HepG2 (cell line): Measurements from ENCODE around the gene SGPL1. TPM values are rescaled to one million over a fixed set of nuclear protein-coding genes. Genes with fewer than 3 reads are reported as not detected.
A peak's percentile ranks its signal among the peaks of the same experiment; 100 is the strongest.

ENCODE experiments used
- ELK4 ChIP-seq: sonication (generic); formaldehyde crosslinking; IDR thresholded peaks from 2 replicates; pipeline ENCODE4 v1.9.0; 2021; ENCODE audit warnings: missing genetic modification reagents, borderline replicate concordance
- ESRRA ChIP-seq: sonication (generic); formaldehyde crosslinking; IDR thresholded peaks from 2 replicates; pipeline ENCODE4 v1.5.1; 2020; ENCODE audit warnings: mild to moderate bottlenecking, low read depth, missing genetic modification reagents
- JDP2 ChIP-seq: sonication (generic); formaldehyde crosslinking; IDR thresholded peaks from 2 replicates; pipeline ENCODE4 v1.8.1; 2022; ENCODE audit warnings: missing genetic modification reagents, borderline replicate concordance
- KMT2A ChIP-seq: sonication (generic); formaldehyde crosslinking; IDR thresholded peaks from 2 replicates; pipeline ENCODE4 v1.4.0; 2020; ENCODE audit warnings: missing genetic modification reagents
- NAIF1 ChIP-seq: sonication (generic); formaldehyde crosslinking; IDR thresholded peaks from 2 replicates; pipeline ENCODE4 v1.5.0; 2020; ENCODE audit warnings: mild to moderate bottlenecking, missing genetic modification reagents, borderline replicate concordance
- NR2C2 ChIP-seq: sonication (generic); formaldehyde crosslinking; IDR thresholded peaks from 2 replicates; pipeline ENCODE4 v1.4.0; 2020; ENCODE audit warnings: missing genetic modification reagents, mild to moderate bottlenecking, moderate library complexity, borderline replicate concordance
- NR2F2 ChIP-seq: IDR thresholded peaks from 2 replicates; pipeline ENCODE4 v1.6.1; 2012; ENCODE audit warnings: low read depth, inconsistent platforms, borderline replicate concordance
- SIN3A ChIP-seq: IDR thresholded peaks from 2 replicates; pipeline ENCODE4 v1.6.1; 2011; ENCODE audit warnings: low read depth, mild to moderate bottlenecking, control low read depth, low read length, borderline replicate concordance
- SMC3 ChIP-seq: IDR thresholded peaks from 2 replicates; pipeline ENCODE4 v1.6.1; 2011; ENCODE audit warnings: low read length, improper control_type of control experiment
- SRF ChIP-seq: IDR thresholded peaks from 2 replicates; pipeline ENCODE4 v1.6.1; 2011; ENCODE audit warnings: mild to moderate bottlenecking, low read depth, low read length, moderate library complexity
- TSC22D2 ChIP-seq: sonication (generic); formaldehyde crosslinking; IDR thresholded peaks from 2 replicates; pipeline ENCODE4 v1.5.1; 2020; ENCODE audit warnings: missing genetic modification reagents, mild to moderate bottlenecking, borderline replicate concordance
- ZBTB33 ChIP-seq: sonication (generic); formaldehyde crosslinking; IDR thresholded peaks from 2 replicates; pipeline ENCODE4 v1.4.0; 2020; ENCODE audit warnings: missing genetic modification reagents
- ZFP62 ChIP-seq: sonication (generic); formaldehyde crosslinking; IDR thresholded peaks from 2 replicates; pipeline ENCODE4 v1.4.0; 2020; ENCODE audit warnings: missing genetic modification reagents
- ZNF17 ChIP-seq: sonication (generic); formaldehyde crosslinking; IDR thresholded peaks from 2 replicates; pipeline ENCODE4 v1.5.0; 2020; ENCODE audit warnings: mild to moderate bottlenecking, missing genetic modification reagents
- ZNF180 ChIP-seq: sonication (generic); formaldehyde crosslinking; IDR thresholded peaks from 2 replicates; pipeline ENCODE4 v1.4.0; 2020; ENCODE audit warnings: low read depth, missing genetic modification reagents, borderline replicate concordance
- ZNF513 ChIP-seq: sonication (generic); formaldehyde crosslinking; conservative IDR thresholded peaks from 2 replicates; pipeline ENCODE4 v1.5.0; 2020; ENCODE audit warnings: missing genetic modification reagents
- ZNF607 ChIP-seq: sonication (generic); formaldehyde crosslinking; IDR thresholded peaks from 2 replicates; pipeline ENCODE4 v1.5.1; 2020; ENCODE audit warnings: missing genetic modification reagents, mild to moderate bottlenecking, borderline replicate concordance
- ZNF839 ChIP-seq: sonication (generic); formaldehyde crosslinking; IDR thresholded peaks from 2 replicates; pipeline ENCODE4 v1.4.0; 2020; ENCODE audit warnings: missing genetic modification reagents, mild to moderate bottlenecking, borderline replicate concordance
- ZNF879 ChIP-seq: sonication (generic); formaldehyde crosslinking; IDR thresholded peaks from 2 replicates; pipeline ENCODE4 v1.8.1; 2023; ENCODE audit warnings: missing genetic modification reagents
- polyA plus RNA-seq, 8 experiments: library from polyadenylated mRNA; depleted of rRNA in 3 of 8; stranded (reverse) in 7 of 8; unstranded in 1 of 8; fragments of >200 nt; fragmentation: Illumina TruSeq in 4 of 8; extraction: Trizol in 4 of 8; gene quantifications; 2 replicates each; pipeline versions ENCODE4 v1.2.1 to v1.2.3, GENCODE V29; 2011 to 2016; ENCODE audit warnings: low read depth in 4 of 8, missing spikeins in 1 of 8, mixed read lengths in 1 of 8; ENCODE audit not compliant: insufficient read depth in 1 of 8
- total RNA-seq, 5 experiments: library from RNA; depleted of rRNA; stranded (reverse); fragments of >200 nt; fragmentation: Illumina TruSeq; extraction: Trizol; gene quantifications; 2 replicates each; pipeline ENCODE4 v1.2.3, GENCODE V29; 2016; ENCODE audit warnings: low read depth in 1 of 5
- TF ChIP-seq, protein P1 (sequence below): sonication (generic); formaldehyde crosslinking; IDR thresholded peaks from 2 replicates; pipeline ENCODE4 v1.9.0; 2021; ENCODE audit warnings: missing genetic modification reagents, borderline replicate concordance
- TF ChIP-seq, protein P2 (sequence below): IDR thresholded peaks from 2 replicates; pipeline ENCODE4 v1.6.1; 2018; ENCODE audit warnings: missing genetic modification reagents, mild to moderate bottlenecking, missing compliant biosample characterization

SGPL1 gene
- total and polyA plus RNA-seq, 2 of the 13 experiments (the other 11 are each of a cell fraction or from before 2014, with no cell fraction given) = 17.6 to 25.0 TPM

DNA sequence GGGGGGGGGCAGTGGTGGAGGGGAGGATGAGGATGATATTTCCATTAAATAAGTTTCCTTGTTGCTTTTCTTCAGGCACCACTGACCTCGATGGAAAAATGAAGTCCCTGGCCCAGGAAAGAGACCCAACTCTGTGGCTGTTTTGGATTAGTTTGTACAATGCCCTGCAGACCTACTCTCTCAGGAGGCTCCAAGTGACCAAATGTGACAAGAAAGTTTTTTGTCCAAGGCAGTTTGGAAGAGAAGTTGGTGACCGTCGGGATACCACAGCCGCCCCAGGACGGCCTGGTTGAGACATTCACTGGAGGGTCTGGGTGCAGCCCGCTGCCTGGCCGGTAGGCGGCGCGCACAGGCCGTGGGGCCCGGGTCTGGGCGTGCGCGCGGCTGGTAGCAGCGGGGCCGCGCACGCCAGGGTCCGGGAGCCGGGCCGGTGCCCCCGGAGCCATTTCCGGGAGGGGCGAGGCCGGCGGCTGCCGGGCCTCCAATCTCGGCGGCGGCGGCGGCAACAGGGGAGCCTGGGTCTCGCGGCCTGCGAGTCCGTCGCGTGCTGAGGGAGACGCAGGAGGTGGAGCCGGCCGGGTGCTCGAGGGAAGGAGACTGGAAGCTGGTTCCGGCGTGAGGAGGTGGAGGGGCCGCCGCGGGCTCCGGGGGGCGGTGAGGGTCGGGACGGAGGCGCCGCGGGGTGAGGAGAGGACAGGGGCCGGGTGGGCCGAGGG is at the start of gene SGPL1 (continued):
- TF ChIP-seq NR2F2 (no peak), SMC3 (peak; percentile 34; the same call in 1 of the 2 replicates), ZNF879 (CRISPR knock-in tag) (no peak), ZNF17 (CRISPR knock-in tag) (no peak), JDP2 (CRISPR knock-in tag) (no peak), ZNF839 (no peak), SIN3A (0 out of 2 replicates have a peak, but pooled peaks have one; percentile 22), ZBTB33 (CRISPR knock-in tag) (0 out of 2 replicates have a peak, but pooled peaks have one; percentile 34), TSC22D2 (no peak), ZNF513 (CRISPR knock-in tag) (no peak), NAIF1 (CRISPR knock-in tag) (no peak), ELK4 (CRISPR knock-in tag) (no peak), ZFP62 (CRISPR knock-in tag) (no peak), ZNF180 (CRISPR knock-in tag) (no peak), ESRRA (CRISPR knock-in tag) (no peak), ZNF607 (CRISPR knock-in tag) (no peak), KMT2A (CRISPR knock-in tag) (no peak), NR2C2 (CRISPR knock-in tag) (peak; percentile 22; the same call in 1 of the 2 replicates), SRF (no peak)
- TF ChIP-seq, protein P1, sequence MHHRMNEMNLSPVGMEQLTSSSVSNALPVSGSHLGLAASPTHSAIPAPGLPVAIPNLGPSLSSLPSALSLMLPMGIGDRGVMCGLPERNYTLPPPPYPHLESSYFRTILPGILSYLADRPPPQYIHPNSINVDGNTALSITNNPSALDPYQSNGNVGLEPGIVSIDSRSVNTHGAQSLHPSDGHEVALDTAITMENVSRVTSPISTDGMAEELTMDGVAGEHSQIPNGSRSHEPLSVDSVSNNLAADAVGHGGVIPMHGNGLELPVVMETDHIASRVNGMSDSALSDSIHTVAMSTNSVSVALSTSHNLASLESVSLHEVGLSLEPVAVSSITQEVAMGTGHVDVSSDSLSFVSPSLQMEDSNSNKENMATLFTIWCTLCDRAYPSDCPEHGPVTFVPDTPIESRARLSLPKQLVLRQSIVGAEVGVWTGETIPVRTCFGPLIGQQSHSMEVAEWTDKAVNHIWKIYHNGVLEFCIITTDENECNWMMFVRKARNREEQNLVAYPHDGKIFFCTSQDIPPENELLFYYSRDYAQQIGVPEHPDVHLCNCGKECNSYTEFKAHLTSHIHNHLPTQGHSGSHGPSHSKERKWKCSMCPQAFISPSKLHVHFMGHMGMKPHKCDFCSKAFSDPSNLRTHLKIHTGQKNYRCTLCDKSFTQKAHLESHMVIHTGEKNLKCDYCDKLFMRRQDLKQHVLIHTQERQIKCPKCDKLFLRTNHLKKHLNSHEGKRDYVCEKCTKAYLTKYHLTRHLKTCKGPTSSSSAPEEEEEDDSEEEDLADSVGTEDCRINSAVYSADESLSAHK (CRISPR knock-in tag) = no peak
- TF ChIP-seq, protein P2, sequence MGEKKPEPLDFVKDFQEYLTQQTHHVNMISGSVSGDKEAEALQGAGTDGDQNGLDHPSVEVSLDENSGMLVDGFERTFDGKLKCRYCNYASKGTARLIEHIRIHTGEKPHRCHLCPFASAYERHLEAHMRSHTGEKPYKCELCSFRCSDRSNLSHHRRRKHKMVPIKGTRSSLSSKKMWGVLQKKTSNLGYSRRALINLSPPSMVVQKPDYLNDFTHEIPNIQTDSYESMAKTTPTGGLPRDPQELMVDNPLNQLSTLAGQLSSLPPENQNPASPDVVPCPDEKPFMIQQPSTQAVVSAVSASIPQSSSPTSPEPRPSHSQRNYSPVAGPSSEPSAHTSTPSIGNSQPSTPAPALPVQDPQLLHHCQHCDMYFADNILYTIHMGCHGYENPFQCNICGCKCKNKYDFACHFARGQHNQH = peak; percentile 28; the same call in 1 of the 2 replicates
